ENCODE measurements around the gene BAIAP2L2.

- TF ChIP-seq POLR2AphosphoS5 (IDR thresholded peaks at IDR 0.05) (no peak), POLR2A (IDR thresholded peaks at IDR 0.05; ENCODE audit: low read depth) (no peak), CTCF (IDR thresholded peaks at IDR 0.05) (no peak)
These were observed 27.3 kb downstream of the BAIAP2L2 start for GRCh38 chr22:38082986-38083710.
